Activated naive CD4-positive, alpha-beta T cell treated with anti-CD3 and anti-CD28 coated beads, Interleukin-2, amount 50 U/mL, for 24 hours (primary cell): Measurements from ENCODE around the gene IGF1R.

ENCODE experiments used
- H3K27ac Mint-ChIP-seq: one replicate; pipeline ENCODE4 v1.8.0; 2021; ENCODE audit warnings: mild to moderate bottlenecking, mixed read lengths
- H3K27me3 Mint-ChIP-seq: one replicate; pipeline ENCODE4 v1.8.0; 2021; ENCODE audit warnings: mixed read lengths
- H3K36me3 Mint-ChIP-seq: one replicate; pipeline ENCODE4 v1.8.0; 2021; ENCODE audit warnings: mixed read lengths
- H3K4me1 Mint-ChIP-seq: one replicate; pipeline ENCODE4 v1.8.0; 2021; ENCODE audit warnings: mixed read lengths
- H3K4me3 Mint-ChIP-seq: one replicate; pipeline ENCODE4 v1.8.0; 2021; ENCODE audit warnings: mild to moderate bottlenecking, mixed read lengths
- H3K9me3 Mint-ChIP-seq: one replicate; pipeline ENCODE4 v1.8.0; 2021; ENCODE audit warnings: mixed read lengths

Gene IGF1R

GRCh38 chr15:98678484-98678883 lies 30.1 kb downstream of the IGF1R start:
- no peak overlapping the region for H3K27ac Mint-ChIP-seq

GRCh38 chr15:98681061-98681460 lies 32.7 kb downstream of the IGF1R start:
- no peak overlapping the region for H3K4me3 Mint-ChIP-seq
- peaks cover 5% of the 10 kb centered on the region for H3K36me3 Mint-ChIP-seq
- no peaks in the 10 kb centered on the region for H3K27me3 Mint-ChIP-seq
- H3K9me3 Mint-ChIP-seq = no peaks in the 10 kb centered on the region
- H3K4me1 Mint-ChIP-seq = peaks cover 86% of the 10 kb centered on the region
- H3K27ac Mint-ChIP-seq = no peak overlapping the region

More at GRCh38 chr15:98678484-98678883, 30.1 kb downstream of the IGF1R start:
- H3K36me3 Mint-ChIP-seq = peaks cover 6% of the 10 kb centered on the region
- no peaks in the 10 kb centered on the region for H3K9me3 Mint-ChIP-seq
- peaks cover 77% of the 10 kb centered on the region for H3K4me1 Mint-ChIP-seq
- no peak overlapping the region for H3K4me3 Mint-ChIP-seq
- no peaks in the 10 kb centered on the region for H3K27me3 Mint-ChIP-seq

- H3K4me3 Mint-ChIP-seq = no peak overlapping the region
- H3K36me3 Mint-ChIP-seq = no peaks in the 10 kb centered on the region
- no peaks in the 10 kb centered on the region for H3K9me3 Mint-ChIP-seq
- peak overlapping the region; percentile 14 for H3K27ac Mint-ChIP-seq
- no peaks in the 10 kb centered on the region for H3K27me3 Mint-ChIP-seq
- peaks cover 89% of the 10 kb centered on the region for H3K4me1 Mint-ChIP-seq
Observed at GRCh38 chr15:98682992-98683701, 34.8 kb downstream of the IGF1R start.

- no peak overlapping the region for H3K27ac Mint-ChIP-seq
- H3K4me1 Mint-ChIP-seq = peaks cover 92% of the 10 kb centered on the region
- H3K9me3 Mint-ChIP-seq = no peaks in the 10 kb centered on the region
Observed at GRCh38 chr15:98683831-98684230, 35.5 kb downstream of the IGF1R start.

GRCh38 chr15:98684436-98684835 lies 36.1 kb downstream of the IGF1R start:
- peaks cover 92% of the 10 kb centered on the region for H3K4me1 Mint-ChIP-seq

More at GRCh38 chr15:98683831-98684230, 35.5 kb downstream of the IGF1R start:
- H3K4me3 Mint-ChIP-seq = no peak overlapping the region
- no peaks in the 10 kb centered on the region for H3K27me3 Mint-ChIP-seq
- H3K36me3 Mint-ChIP-seq = no peaks in the 10 kb centered on the region

GRCh38 chr15:98684995-98685525 lies 36.7 kb downstream of the IGF1R start:
- Mint-ChIP-seq H3K9me3 (no peaks in the 10 kb centered on the region), H3K4me3 (no peak overlapping the region), H3K4me1 (peaks cover 93% of the 10 kb centered on the region), H3K36me3 (no peaks in the 10 kb centered on the region), H3K27me3 (no peaks in the 10 kb centered on the region), H3K27ac (no peak overlapping the region)

More at GRCh38 chr15:98684436-98684835, 36.1 kb downstream of the IGF1R start:
- Mint-ChIP-seq H3K27me3 (no peaks in the 10 kb centered on the region), H3K36me3 (no peaks in the 10 kb centered on the region), H3K4me3 (no peak overlapping the region), H3K9me3 (no peaks in the 10 kb centered on the region), H3K27ac (no peak overlapping the region)

GRCh38 chr15:98686983-98687382 lies 38.6 kb downstream of the IGF1R start:
- peaks cover 86% of the 10 kb centered on the region for H3K4me1 Mint-ChIP-seq
- no peaks in the 10 kb centered on the region for H3K27me3 Mint-ChIP-seq
- peak overlapping the region; percentile 79 for H3K27ac Mint-ChIP-seq
- no peak overlapping the region for H3K4me3 Mint-ChIP-seq
- H3K36me3 Mint-ChIP-seq = no peaks in the 10 kb centered on the region
- no peaks in the 10 kb centered on the region for H3K9me3 Mint-ChIP-seq

GRCh38 chr15:98689431-98689861 lies 41.1 kb downstream of the IGF1R start:
- Mint-ChIP-seq H3K27ac (no peak overlapping the region), H3K4me3 (no peak overlapping the region), H3K4me1 (peaks cover 86% of the 10 kb centered on the region)

GRCh38 chr15:98690272-98690950 lies 42.1 kb downstream of the IGF1R start:
- Mint-ChIP-seq H3K4me3 (no peak overlapping the region), H3K9me3 (no peaks in the 10 kb centered on the region), H3K4me1 (peaks cover 85% of the 10 kb centered on the region), H3K27ac (no peak overlapping the region), H3K36me3 (no peaks in the 10 kb centered on the region), H3K27me3 (no peaks in the 10 kb centered on the region)

More at GRCh38 chr15:98689431-98689861, 41.1 kb downstream of the IGF1R start:
- H3K27me3 Mint-ChIP-seq = no peaks in the 10 kb centered on the region
- H3K9me3 Mint-ChIP-seq = no peaks in the 10 kb centered on the region
- no peaks in the 10 kb centered on the region for H3K36me3 Mint-ChIP-seq

- no peaks in the 10 kb centered on the region for H3K27me3 Mint-ChIP-seq
- peaks cover 85% of the 10 kb centered on the region for H3K4me1 Mint-ChIP-seq
- H3K36me3 Mint-ChIP-seq = peaks cover 3% of the 10 kb centered on the region
- no peak overlapping the region for H3K27ac Mint-ChIP-seq
- H3K9me3 Mint-ChIP-seq = no peaks in the 10 kb centered on the region
- H3K4me3 Mint-ChIP-seq = no peak overlapping the region
Observed at GRCh38 chr15:98692213-98692612, 43.9 kb downstream of the IGF1R start.

- Mint-ChIP-seq H3K27me3 (no peaks in the 10 kb centered on the region), H3K4me3 (no peak overlapping the region), H3K9me3 (no peaks in the 10 kb centered on the region), H3K27ac (no peak overlapping the region), H3K36me3 (peaks cover 4% of the 10 kb centered on the region), H3K4me1 (peaks cover 85% of the 10 kb centered on the region)
Observed at GRCh38 chr15:98694161-98694560, 45.8 kb downstream of the IGF1R start.

GRCh38 chr15:98698792-98699191 lies 50.5 kb downstream of the IGF1R start:
- Mint-ChIP-seq H3K27ac (peak overlapping the region; percentile 52), H3K9me3 (no peaks in the 10 kb centered on the region), H3K27me3 (no peaks in the 10 kb centered on the region), H3K4me1 (peaks cover 80% of the 10 kb centered on the region), H3K4me3 (peak overlapping the region; percentile 51), H3K36me3 (peaks cover 4% of the 10 kb centered on the region)

GRCh38 chr15:98699591-98700424 lies 51.5 kb downstream of the IGF1R start:
- Mint-ChIP-seq H3K27me3 (no peaks in the 10 kb centered on the region), H3K4me1 (peaks cover 69% of the 10 kb centered on the region), H3K27ac (peak overlapping the region; percentile 20), H3K4me3 (peak overlapping the region; percentile 11), H3K9me3 (no peaks in the 10 kb centered on the region), H3K36me3 (peaks cover 4% of the 10 kb centered on the region)

GRCh38 chr15:98700519-98700918 lies 52.2 kb downstream of the IGF1R start:
- peaks cover 64% of the 10 kb centered on the region for H3K4me1 Mint-ChIP-seq
- H3K27me3 Mint-ChIP-seq = no peaks in the 10 kb centered on the region
- H3K36me3 Mint-ChIP-seq = peaks cover 4% of the 10 kb centered on the region
- H3K4me3 Mint-ChIP-seq = peak overlapping the region; percentile 11
- H3K27ac Mint-ChIP-seq = peak overlapping the region; percentile 5
- no peaks in the 10 kb centered on the region for H3K9me3 Mint-ChIP-seq

GRCh38 chr15:98703126-98703685 lies 54.9 kb downstream of the IGF1R start:
- Mint-ChIP-seq H3K27me3 (no peaks in the 10 kb centered on the region), H3K27ac (peak overlapping the region; percentile 36), H3K4me3 (no peak overlapping the region), H3K36me3 (peaks cover 5% of the 10 kb centered on the region), H3K4me1 (peaks cover 53% of the 10 kb centered on the region), H3K9me3 (no peaks in the 10 kb centered on the region)
